Sigmoid colon (tissue), 3 donors: ENCODE measurements around the gene NEURL1.

Experiments
- CTCF ChIP-seq, 4 experiments: fragments of 450-650 bp in 3 of 4; fragments of 200-600 bp in 1 of 4; IDR thresholded peaks; one replicate each; pipeline ENCODE4 v1.5.1; 2016 to 2019; ENCODE audit warnings: antibody characterized with exemption in 4 of 4, mild to moderate bottlenecking in 3 of 4, moderate library complexity in 2 of 4
- POLR2A ChIP-seq, 2 donors: fragments of 450-650 bp; IDR thresholded peaks; one replicate each; pipeline ENCODE4 v1.6.1; 2016; ENCODE audit warnings: antibody characterized with exemption in 2 of 2, mild to moderate bottlenecking in 2 of 2, moderate library complexity in 2 of 2

- TF ChIP-seq CTCF (IDR thresholded peaks at IDR 0.05) (no peak), POLR2A (IDR thresholded peaks at IDR 0.05) (no peak)
Measured at GRCh38 chr10:103506061-103506460, 12.6 kb downstream of the NEURL1 start.
